HG03025 (cell line): ENCODE results near the gene BLCAP.
"Not testable (repeated sequence)": the region's sequence is repeated elsewhere in the genome, so short reads cannot be mapped to it uniquely, and the experiment has no call there.

ENCODE experiments used
- ATAC-seq: cut with Tn5 transposase; IDR thresholded peaks from one replicate; pipeline ENCODE4 v1.9.1; 2021; ENCODE audit warnings: mild to moderate bottlenecking, moderate library complexity; ENCODE audit not compliant: unreplicated experiment, low FRiP score

BLCAP gene

DNA sequence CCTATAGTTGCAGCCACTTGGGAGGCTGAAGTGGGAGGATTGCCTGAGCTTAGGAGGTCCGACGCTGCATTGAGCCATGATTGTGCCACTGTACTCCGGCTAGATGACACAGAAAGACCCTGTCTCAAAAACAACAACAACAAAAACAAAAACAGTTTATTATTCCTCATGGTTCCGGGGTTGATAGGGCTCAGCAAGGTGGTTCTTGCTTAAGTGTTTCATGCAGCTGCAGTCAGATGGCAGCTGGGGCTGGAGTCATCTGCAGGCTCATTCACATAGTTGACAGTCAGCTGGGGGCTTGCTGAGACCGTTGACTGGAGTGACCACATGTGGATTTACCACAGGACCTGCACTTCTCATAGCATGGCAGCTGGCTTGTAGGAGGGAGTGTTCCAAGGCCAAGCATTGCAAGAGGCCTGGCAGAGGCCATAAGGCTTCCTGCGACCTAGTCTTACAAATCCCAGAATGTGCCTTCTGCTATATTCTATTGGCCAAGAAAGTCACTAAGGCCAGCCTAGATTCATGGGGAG lies 35.5 kb downstream of the BLCAP start:
- ATAC-seq: no peak

DNA sequence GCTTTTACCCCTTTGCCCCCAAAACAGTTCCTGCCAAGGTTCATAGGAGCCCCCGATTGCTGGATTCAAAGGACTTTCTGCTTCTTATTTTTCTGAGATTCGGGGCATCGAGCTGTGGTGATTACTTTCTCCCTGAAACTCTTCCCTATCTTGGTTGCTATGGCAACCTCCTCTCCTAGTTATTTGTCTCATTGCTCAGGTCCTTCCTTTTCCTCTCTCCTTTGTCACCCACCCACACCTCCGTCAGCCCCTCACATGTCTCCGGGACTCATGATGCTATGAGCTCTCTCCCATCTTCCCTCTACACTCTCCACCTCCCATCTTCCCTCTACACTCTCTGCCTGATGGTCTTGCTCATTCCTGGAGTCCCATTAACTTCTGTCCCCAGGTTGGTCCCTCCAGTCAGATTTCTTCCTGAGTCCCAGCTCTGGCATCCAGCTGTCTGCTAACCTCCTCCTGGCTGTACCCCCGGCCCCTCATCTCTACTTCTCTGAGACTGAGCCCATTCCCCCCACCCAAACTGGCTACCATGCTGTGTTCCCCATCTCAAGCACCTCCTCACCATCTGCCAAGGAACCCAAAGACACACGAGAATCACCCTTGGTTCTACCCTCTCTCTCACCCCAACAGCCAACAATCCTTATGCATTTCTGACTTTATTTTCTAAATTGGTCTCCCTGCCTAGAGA lies 36.9 kb downstream of the BLCAP start:
- no peak for ATAC-seq

DNA sequence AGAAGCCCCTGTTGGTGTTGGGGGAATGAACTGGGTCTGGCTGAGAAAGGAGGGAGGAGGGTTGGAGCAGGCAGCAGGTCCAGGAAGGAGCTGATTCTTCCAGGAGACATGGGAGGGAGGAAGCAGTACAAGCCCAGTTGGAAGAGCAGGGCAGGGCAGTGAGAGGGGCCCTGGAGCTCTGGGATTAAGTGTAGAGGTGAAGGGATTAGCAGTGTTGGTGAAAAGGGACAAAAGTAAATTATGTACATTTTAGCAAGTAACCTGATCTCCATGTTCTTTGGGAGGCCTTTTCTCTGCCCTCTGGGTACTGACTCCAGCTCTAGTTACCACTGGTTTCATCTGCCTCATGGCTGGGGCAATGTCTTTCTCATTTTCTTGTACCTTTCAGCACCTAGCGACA lies 41.5 kb downstream of the BLCAP start:
- not testable (repeated sequence) for ATAC-seq

DNA sequence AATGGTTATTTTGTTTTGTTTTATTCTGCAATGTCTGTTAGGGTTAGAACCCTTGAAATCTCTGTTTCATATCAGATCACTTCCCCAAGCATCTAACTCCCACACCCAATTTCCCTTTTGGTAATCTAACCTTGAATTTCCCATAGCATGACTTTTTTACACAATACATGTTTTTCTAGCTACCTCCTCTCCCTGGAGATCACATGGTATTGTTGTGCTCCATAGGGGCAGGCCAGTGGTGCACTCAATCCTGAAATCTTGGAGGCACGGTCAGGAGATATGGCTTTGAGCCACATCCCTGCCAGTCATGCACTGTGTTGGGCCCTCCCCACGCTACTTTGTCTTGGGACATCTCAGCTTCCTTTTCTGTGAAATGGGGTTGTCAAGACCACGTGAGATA lies 43.3 kb downstream of the BLCAP start:
- ATAC-seq: no peak

DNA sequence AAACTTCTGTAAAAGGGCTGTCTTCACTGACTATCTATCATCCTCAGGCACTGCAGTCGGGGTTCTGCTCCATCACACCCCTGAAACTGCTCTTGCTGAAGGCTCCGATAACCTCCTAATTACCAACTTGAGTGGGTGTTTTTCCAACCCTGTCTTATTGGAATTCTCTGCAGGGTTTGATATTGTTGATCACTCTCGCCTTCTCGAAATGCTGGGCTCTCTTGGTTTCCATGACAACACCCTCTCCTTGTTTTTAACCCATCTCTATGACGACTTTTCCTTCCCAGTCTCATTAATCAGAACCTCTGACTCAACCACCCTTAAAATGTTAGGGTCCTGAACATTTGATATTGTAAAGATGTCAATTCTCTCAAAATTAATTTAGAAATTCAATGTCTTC lies 46.1 kb downstream of the BLCAP start:
- no peak for ATAC-seq

DNA sequence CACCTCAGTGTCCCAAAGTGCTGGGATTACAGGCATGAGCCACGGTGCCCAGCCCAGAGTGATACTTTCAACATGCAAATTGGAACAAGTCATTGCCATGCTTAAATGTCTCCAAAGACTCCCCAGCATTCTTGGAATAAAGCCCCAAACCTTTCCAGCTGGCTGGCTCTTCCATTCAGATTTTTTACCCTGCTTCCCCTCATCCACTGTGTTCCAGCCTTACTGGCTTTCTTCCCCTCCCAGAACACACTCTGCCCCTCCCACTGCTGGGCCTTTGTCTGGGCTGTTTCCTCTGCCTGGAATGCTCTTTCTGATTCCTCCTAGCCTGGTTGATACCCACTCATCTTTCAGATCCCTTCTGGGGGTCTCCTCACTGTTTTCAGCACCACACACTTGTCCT lies 46.8 kb downstream of the BLCAP start:
- ATAC-seq: no peak

DNA sequence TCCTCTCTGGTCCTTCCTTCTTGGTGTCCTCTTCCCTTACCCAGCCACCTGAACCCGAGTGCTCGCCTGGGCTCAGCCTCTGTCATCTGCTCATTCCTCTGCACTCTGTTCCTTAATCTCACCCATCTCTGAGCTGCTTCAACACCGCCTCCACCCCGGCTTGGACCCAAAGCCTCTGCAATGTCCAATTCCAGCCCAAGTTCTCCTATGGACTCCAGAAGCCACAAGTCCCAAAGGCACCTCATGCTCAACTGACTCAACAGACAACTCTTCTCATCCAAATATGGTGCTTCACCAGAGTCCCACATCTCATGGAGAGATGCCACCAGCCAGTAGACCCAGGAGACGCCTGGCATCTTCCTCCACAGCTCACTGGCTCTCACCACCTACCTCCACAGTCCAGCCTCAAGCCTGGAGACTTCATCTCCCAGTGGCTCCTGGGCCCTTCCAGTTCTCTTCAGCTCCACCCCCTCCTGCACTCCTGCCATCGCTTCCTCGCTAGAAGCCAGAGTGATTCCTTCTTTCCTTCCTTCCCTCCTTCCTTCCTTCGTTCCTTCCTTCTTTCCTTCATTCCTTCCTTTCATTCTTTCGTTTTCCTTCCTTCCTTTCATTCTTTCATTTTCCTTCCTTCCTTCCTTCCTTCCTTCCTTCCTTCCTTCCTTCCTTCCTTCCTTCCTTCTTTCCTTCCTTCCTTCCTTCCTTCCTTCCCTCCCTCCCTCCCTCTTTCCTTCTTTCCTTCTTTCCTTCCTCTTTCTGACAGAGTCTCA lies 47.6 kb downstream of the BLCAP start:
- ATAC-seq: no peak

DNA sequence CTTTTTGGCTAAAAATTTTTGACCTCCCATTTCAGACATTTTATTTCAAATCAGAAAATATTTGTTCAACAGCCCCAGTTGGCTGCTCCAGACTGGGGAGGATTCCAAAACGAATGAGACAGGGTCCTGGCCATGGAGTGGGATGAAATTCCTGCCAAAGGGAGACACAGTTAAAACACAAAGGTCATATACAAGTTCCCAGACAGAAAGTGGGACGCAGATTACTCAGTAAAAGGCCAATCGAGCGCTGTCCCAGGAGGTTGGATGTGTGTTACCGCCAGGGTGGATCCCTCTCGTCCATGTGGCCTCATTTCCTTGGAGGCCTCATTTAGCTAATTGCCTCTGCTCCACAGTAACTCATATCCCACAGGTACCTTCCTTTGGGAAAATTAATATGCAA lies 48.4 kb downstream of the BLCAP start:
- no peak for ATAC-seq

DNA sequence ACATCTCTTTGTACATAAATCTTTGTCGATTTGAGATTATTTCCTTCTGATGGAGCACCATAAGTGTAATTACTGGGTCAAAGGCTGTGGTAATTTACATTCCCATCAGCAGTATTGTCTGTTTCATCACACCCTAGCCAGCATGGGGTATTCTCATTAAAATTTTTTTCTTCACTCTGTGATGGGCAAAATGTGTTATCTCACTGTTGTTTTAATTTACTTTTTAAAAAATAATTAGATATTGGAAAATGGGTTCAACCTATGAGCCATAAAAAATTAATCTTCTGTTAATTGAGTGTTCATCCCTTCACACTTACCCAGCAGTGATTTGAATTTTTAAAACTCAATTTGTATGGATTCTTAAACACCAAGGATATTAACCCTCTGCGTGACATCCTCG lies 50.6 kb downstream of the BLCAP start:
- ATAC-seq: no peak

DNA sequence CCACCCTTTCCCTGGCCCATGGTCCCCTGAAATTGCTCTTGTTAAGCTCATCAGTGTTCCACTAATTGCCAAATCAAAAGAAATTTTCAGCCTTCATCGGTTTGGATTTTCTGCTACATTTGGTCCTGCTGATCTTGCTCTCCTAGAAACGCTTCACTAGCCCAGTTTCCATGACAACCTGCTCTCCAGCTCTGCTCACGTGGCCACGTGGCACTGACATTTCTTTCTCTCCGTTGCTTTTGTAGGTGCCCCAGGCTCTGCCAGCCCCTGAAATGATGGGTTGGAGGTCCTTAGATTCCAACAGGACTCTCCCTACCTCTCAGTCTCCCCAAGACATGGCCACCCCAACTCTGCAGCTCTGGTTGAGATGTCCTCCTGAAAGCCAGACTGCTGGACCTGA lies 52.4 kb downstream of the BLCAP start:
- no peak for ATAC-seq

DNA sequence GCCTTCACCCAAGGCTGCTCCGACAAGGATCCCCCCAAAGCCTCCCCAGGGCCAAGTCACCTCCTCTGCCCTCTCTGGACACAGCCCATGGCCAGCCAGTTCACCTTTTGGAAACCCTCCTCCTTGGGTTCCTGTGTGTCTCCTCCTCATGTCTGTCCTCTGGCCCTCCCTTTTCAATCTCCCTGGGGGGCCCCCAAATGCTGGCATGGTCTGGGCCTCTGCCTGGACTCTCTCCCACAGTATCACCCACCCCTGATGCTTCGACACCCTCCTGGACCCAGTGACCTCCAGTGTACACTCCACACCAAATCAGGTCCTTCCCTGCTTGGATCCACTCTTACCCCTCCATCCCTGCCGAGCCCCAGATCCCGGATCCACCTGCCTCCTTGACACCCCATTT lies 53.3 kb downstream of the BLCAP start:
- no peak for ATAC-seq

DNA sequence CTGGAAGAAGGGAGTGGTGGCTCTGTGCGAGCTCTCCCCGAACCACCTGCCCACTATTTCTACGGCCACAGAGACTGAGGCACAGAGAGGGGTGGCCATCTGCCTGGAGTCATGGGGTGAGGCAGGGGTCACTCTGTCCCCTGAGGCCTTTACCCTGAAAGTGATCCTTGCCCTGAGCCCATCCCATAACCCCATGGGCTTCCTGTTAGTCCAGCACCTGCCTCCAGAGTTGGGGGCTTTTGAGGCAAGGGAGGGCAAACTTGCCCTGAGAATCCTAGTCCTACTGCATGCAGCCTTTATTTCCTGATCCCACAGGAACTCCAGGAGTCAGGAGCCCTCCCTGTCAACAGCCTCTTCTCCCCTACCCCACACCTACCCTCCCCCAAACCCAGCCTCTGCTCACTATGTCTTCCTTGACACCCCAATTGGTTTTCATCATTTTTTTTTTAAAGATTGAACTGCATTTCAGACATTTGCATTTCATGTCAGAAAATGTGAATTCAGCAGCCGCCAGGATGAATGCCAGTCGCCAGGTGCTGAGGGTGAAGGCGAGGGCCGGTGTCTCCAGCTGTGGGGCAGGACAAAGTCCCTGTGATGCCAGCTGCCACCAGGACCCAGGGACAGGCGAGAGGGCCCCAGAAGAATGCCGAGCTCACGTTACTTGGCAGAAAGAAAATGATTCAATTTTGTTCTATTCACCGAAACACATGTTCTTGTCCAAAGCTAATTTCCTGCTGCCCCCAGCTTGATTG lies 54.3 kb downstream of the BLCAP start:
- ATAC-seq: no peak

DNA sequence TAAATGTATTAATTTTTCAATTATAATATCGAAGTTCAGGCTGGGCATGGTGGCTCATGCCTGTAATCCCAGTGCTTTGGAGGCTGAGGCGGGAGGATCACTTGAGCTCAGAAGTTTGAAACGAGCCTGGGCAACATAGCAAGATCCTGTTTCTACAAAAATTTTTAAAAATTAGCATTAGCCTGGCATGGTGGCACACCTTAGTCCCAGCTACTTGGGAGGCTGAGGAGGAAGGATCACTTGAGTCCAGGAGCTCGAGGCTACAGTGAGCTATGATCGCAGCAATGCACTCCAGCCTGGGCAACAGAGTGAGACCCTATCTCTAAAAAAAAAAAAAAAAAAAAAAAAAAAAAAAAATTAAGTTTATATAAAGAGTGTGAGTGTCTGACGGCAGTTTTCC lies 55.2 kb downstream of the BLCAP start:
- not testable (repeated sequence) for ATAC-seq

DNA sequence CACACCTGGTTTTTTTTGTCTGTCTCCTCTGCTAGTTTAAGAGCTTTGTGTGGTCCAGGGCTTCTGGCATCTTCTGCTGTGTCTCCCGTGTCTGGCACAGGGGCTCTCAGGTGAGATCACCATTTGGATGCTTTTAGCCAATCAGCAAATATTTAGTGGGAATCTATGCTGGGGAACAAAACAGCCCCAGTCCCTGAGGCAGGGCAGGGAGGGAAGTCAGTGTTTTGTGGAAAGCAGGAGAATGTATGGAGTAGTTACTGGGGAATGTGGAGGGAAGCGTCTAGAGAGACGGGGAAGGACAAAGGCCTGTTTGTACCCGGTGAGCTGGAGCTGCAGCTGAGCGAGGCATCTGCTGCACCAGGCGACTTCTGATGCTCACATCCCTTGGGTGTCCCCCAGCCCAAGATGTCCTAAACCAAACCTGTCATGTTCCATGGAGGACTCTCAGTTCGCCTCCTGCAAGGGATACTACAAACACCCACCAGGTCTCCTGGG lies 55.9 kb downstream of the BLCAP start:
- no peak for ATAC-seq

DNA sequence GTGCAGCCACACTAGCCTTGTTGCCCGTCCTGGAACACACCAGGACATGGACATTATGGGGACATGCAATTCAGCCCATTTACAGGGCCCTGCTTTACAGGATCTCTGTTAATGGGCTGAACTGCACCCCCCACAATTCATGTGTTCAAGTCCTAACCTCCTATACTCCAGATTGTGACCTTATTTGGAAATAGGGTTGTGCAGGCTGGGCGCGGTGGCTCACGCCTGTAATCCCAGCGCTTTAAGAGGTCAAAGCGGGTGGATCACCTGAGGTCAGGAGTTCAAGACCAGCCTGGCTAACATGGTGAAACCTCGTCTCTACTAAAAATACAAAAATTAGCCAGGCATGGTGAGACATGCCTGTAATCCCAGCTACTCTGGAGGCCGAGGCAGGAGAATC lies 57.5 kb downstream of the BLCAP start:
- not testable (repeated sequence) for ATAC-seq

DNA sequence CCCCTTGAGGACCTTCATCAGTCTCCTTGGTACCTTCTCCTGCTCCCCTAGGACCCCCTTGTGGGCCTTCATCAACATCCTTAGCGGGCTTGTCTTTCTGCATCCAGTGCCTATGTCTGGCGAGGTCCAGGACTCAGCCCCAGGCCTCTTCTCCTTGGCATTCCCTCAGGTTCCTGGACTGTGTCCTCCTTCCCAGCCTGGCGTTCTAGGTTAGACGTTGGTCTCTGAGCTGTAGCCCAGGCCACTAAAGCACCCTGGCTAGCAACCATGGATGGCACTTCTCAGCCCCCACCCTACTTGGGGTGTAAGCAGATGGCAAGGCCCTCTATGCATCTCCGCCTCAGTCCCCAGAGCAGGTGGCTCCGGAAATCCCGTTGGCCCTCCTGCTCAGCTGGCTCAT lies 58.1 kb downstream of the BLCAP start:
- ATAC-seq: no peak

DNA sequence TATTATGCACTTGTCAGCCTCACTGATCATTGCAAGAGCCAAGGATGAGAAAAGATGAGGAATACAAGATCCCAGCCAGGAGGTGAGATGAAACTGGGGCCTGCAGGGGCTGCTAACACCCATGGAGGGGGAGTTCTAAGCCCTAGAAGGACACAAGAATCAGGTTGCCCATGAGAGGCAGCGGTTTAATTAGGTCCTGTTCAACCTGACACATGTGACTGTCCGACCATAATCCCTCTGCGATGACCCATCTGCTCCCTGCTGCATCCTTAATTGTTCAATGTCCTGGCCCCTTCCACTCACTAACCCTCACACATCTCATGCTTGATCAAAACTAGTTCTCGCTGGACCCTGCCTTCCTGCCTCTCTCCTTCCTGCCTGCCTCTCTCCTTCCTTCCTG lies 58.8 kb downstream of the BLCAP start:
- ATAC-seq: no peak
